ENCODE data around the gene TLX2. TPM values are rescaled to one million over a fixed set of nuclear protein-coding genes. Genes with fewer than 3 reads are reported as not detected.

TLX2 gene
- total and polyA plus RNA-seq, 12 donors = not detected

DNA sequence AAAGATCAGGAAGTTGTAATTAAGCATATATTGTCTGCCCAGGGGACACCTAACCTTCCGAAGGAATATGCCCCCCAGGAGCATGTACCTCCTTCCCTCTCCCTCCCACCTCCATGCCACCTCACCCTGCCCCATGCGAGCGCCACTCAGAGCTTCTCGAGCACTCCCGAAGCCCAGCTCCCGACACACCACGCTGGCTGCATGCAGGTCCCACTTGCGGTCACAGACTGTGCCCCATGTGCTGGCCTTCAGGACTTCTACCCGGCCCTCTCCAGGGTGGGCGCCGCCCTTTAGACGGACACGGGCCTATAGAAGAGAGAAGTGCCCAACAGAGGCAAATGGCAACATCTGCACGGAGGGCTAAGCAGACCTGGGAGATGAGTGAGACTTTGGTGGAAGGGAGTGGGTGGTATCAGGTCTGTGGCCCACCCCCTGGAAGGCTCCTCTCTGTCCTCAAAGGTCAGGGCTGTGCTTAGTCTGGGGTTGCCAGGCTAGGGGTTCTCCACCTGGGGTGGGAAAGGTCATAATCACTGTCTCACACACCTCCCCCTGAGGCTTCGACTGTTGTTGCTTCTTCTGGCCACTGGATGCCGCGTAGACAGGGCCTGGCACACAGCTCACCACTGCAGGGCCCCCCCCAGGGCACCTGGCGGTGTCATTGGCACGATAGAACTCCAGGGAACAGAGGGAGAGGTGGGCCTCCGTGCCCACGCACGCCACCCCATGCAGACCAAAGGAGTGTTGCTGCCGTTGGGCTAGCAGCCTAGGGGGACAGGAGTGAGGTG lies 22.1 kb downstream of the TLX2 start:
- TF ChIP-seq, protein P1, sequence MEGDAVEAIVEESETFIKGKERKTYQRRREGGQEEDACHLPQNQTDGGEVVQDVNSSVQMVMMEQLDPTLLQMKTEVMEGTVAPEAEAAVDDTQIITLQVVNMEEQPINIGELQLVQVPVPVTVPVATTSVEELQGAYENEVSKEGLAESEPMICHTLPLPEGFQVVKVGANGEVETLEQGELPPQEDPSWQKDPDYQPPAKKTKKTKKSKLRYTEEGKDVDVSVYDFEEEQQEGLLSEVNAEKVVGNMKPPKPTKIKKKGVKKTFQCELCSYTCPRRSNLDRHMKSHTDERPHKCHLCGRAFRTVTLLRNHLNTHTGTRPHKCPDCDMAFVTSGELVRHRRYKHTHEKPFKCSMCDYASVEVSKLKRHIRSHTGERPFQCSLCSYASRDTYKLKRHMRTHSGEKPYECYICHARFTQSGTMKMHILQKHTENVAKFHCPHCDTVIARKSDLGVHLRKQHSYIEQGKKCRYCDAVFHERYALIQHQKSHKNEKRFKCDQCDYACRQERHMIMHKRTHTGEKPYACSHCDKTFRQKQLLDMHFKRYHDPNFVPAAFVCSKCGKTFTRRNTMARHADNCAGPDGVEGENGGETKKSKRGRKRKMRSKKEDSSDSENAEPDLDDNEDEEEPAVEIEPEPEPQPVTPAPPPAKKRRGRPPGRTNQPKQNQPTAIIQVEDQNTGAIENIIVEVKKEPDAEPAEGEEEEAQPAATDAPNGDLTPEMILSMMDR (IDR thresholded peaks at IDR 0.05) = no peak
- no peaks in the 10 kb centered on the region for H3K27me3 ChIP-seq
- H3K36me3 ChIP-seq = peaks cover 0 to 41% (median 12%) of the 10 kb centered on the region in 9 donors
- 89 to 91% methylated on average over 23 of the region's 23 CpGs for WGBS, 2 donors
- no peaks in the 10 kb centered on the region for H3K9me3 ChIP-seq
- H3K4me1 ChIP-seq = peaks cover 6 to 26% (median 9%) of the 10 kb centered on the region in 9 donors
- DNase-seq (no peak), ATAC-seq (no peak)
- intact Hi-C loops (cut with DNase I) = no loop called here
- no peak overlapping the region for H3K4me3 ChIP-seq
- H3K27ac ChIP-seq = no peak overlapping the region

DNA sequence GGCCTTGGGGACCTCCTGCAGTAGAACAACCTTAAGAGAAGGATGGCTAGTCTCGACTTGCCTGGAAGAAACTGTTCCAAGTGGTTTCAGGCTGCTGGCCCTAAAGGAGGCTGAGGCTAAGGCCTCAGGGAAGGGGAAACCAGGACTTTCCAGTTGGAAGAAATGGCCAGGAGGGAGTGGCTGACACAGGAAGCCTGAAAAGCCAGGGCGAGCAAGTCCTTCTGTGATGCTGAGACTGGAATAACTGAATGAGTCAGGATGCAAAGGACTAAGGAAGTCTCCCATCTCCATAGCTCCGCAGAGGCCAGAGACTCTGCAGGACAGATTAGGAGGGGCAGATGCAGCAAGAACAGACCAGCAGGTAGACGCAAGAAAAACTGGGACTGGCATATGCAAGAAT lies 22.9 kb downstream of the TLX2 start:
- Histone ChIP-seq H3K4me1 (peaks cover 0 to 19% (median 7%) of the 10 kb centered on the region in 9 donors), H3K9me3 (no peaks in the 10 kb centered on the region), H3K27ac (no peak overlapping the region), H3K36me3 (peaks cover 0 to 33% (median 11%) of the 10 kb centered on the region in 9 donors), H3K27me3 (no peaks in the 10 kb centered on the region), H3K4me3 (no peak overlapping the region)
- TF ChIP-seq, protein P1 (IDR thresholded peaks at IDR 0.05) = no peak
- intact Hi-C loops (cut with DNase I) = no loop called here
- no peak for ATAC-seq
- 62 to 63% methylated on average over 4 of the region's 4 CpGs for WGBS, 2 donors
- DNase-seq = no peak

- WGBS, 2 donors = 80 to 85% methylated on average over 7 of the region's 7 CpGs
- TF ChIP-seq, protein P1 (IDR thresholded peaks at IDR 0.05) = no peak
- Histone ChIP-seq H3K4me3 (no peak overlapping the region), H3K36me3 (peaks cover 0 to 15% (median 0%) of the 10 kb centered on the region in 9 donors), H3K27ac (peak overlapping the region in 1 of 10 donors; percentile 86), H3K27me3 (no peaks in the 10 kb centered on the region), H3K9me3 (no peaks in the 10 kb centered on the region), H3K4me1 (peaks cover 0 to 21% (median 7%) of the 10 kb centered on the region in 9 donors)
- DNase-seq (no peak), ATAC-seq (no peak)
- intact Hi-C loops (cut with DNase I) = no loop called here
Observed at GRCh38 chr2:74538881-74539339, 24.7 kb downstream of the TLX2 start.

- DNase-seq (peak; percentile 66 to 73), ATAC-seq (peak; percentile 71 to 95 (median 89))
- peaks cover 0 to 21% (median 7%) of the 10 kb centered on the region in 9 donors for H3K4me1 ChIP-seq
- intact Hi-C loops (cut with DNase I) = no loop called here
- TF ChIP-seq, protein P1 (IDR thresholded peaks at IDR 0.05) = no peak
- H3K4me3 ChIP-seq = no peak overlapping the region
- 45 to 54% methylated on average over 5 of the region's 5 CpGs for WGBS, 2 donors
- H3K9me3 ChIP-seq = no peaks in the 10 kb centered on the region
- peaks cover 0 to 4% (median 0%) of the 10 kb centered on the region in 9 donors for H3K36me3 ChIP-seq
- H3K27ac ChIP-seq = peak overlapping the region; percentile 26 to 86 (median 70)
- H3K27me3 ChIP-seq = no peaks in the 10 kb centered on the region
Observed at GRCh38 chr2:74540291-74540690, 26.0 kb downstream of the TLX2 start.

Measured in heart right ventricle (tissue), 16 donors.